CD14-positive monocyte (primary cell): ENCODE results near the gene POU6F2. TPM values are rescaled to one million over a fixed set of nuclear protein-coding genes. Genes with fewer than 3 reads are reported as not detected.

Experiments used
- DNase-seq, 3 donors: peaks; one replicate each; pipeline ENCODE4 v3.0.0-alpha.2; 2011 to 2022
- H2AFZ ChIP-seq: 2 replicates; pipeline ENCODE4 v1.6.0; 2012; ENCODE audit warnings: mild to moderate bottlenecking, low read depth, low read length, inconsistent platforms; ENCODE audit not compliant: insufficient read depth, poor library complexity, severe bottlenecking
- H3K27ac ChIP-seq, 2 donors: 1 replicate in 1 of 2; 2 replicates in 1 of 2; pipeline ENCODE4 v1.5.1; 2012 to 2013; ENCODE audit warnings: low read length in 2 of 2, control low read depth in 1 of 2, inconsistent platforms in 1 of 2, low read depth in 1 of 2, mild to moderate bottlenecking in 1 of 2
- H3K27me3 ChIP-seq, 2 donors: one replicate each; pipeline versions ENCODE4 v1.6.0 to v1.6.1; 2011 to 2013; ENCODE audit warnings: low read length in 2 of 2; ENCODE audit not compliant: control insufficient read depth in 2 of 2, insufficient read depth in 2 of 2
- H3K36me3 ChIP-seq, 2 donors: replicated peaks in 1 of 2; 1 replicate in 1 of 2; 2 replicates in 1 of 2; pipeline versions ENCODE4 v1.5.1 to v1.6.1; 2012 to 2013; ENCODE audit warnings: low read length in 2 of 2, control low read depth in 1 of 2, inconsistent platforms in 1 of 2, mild to moderate bottlenecking in 1 of 2; ENCODE audit not compliant: insufficient read depth in 2 of 2, control insufficient read depth in 1 of 2
- H3K4me1 ChIP-seq, 2 donors: 1 replicate in 1 of 2; 2 replicates in 1 of 2; pipeline versions ENCODE4 v1.5.1 to v1.6.1; 2012 to 2013; ENCODE audit warnings: low read length in 2 of 2, control low read depth in 1 of 2, inconsistent platforms in 1 of 2, mild to moderate bottlenecking in 1 of 2, moderate library complexity in 1 of 2; ENCODE audit not compliant: insufficient read depth in 2 of 2, control insufficient read depth in 1 of 2
- H3K4me2 ChIP-seq: replicated peaks from 2 replicates; pipeline ENCODE3; 2012; ENCODE audit warnings: low read length, moderate library complexity, mild to moderate bottlenecking; ENCODE audit not compliant: poor library complexity, severe bottlenecking; ENCODE audit errors: extremely low read depth
- H3K4me3 ChIP-seq, 3 experiments: fragments of 200-600 bp in 1 of 3; sonication (generic) in 1 of 3; replicated peaks in 1 of 3; 1 replicate in 2 of 3; 2 replicates in 1 of 3; pipeline ENCODE4 v1.5.1; 2011 to 2013; ENCODE audit warnings: low read length in 3 of 3, mild to moderate bottlenecking in 3 of 3, control low read depth in 2 of 3, low read depth in 2 of 3, inconsistent platforms in 1 of 3, moderate library complexity in 1 of 3
- H3K79me2 ChIP-seq: 2 replicates; pipeline ENCODE4 v1.6.0; 2012; ENCODE audit warnings: mild to moderate bottlenecking, control low read depth, inconsistent platforms, low read length, moderate library complexity; ENCODE audit not compliant: insufficient read depth
- H3K9ac ChIP-seq: 2 replicates; pipeline ENCODE4 v1.6.0; 2017; ENCODE audit warnings: low read length, mild to moderate bottlenecking; ENCODE audit not compliant: insufficient read depth, poor library complexity, severe bottlenecking
- H3K9me3 ChIP-seq, 2 donors: replicated peaks in 1 of 2; 1 replicate in 1 of 2; 2 replicates in 1 of 2; pipeline versions ENCODE4 v1.5.1 to v1.6.1; 2012 to 2013; ENCODE audit warnings: low read length in 2 of 2, control low read depth in 1 of 2; ENCODE audit not compliant: control insufficient read depth in 1 of 2, insufficient read depth in 1 of 2
- H4K20me1 ChIP-seq: 2 replicates; pipeline ENCODE4 v1.6.0; 2012; ENCODE audit warnings: mild to moderate bottlenecking, low read length, control low read depth, moderate library complexity; ENCODE audit not compliant: insufficient read depth
- H3K27ac Mint-ChIP-seq, 7 donors: one replicate each; pipeline ENCODE4 v1.8.0; 2020; ENCODE audit warnings: mild to moderate bottlenecking in 7 of 7, mixed read lengths in 7 of 7, moderate library complexity in 6 of 7, inconsistent platforms in 2 of 7
- H3K27me3 Mint-ChIP-seq, 3 donors: one replicate each; pipeline ENCODE4 v1.8.0; 2021 to 2022; ENCODE audit warnings: low read depth in 3 of 3, mild to moderate bottlenecking in 3 of 3, mixed read lengths in 3 of 3, moderate library complexity in 3 of 3, inconsistent platforms in 1 of 3
- H3K36me3 Mint-ChIP-seq, 2 donors: one replicate each; pipeline ENCODE4 v1.8.0; 2020; ENCODE audit warnings: mixed read lengths in 2 of 2, inconsistent platforms in 1 of 2, mild to moderate bottlenecking in 1 of 2
- H3K4me1 Mint-ChIP-seq: one replicate; pipeline ENCODE4 v1.8.0; 2020; ENCODE audit warnings: mild to moderate bottlenecking, mixed read lengths
- H3K4me3 Mint-ChIP-seq, 2 donors: one replicate each; pipeline ENCODE4 v1.8.0; 2020; ENCODE audit warnings: mild to moderate bottlenecking in 2 of 2, mixed read lengths in 2 of 2, moderate library complexity in 1 of 2
- H3K9me3 Mint-ChIP-seq, 7 donors: one replicate each; pipeline ENCODE4 v1.8.0; 2020 to 2022; ENCODE audit warnings: mixed read lengths in 7 of 7, mild to moderate bottlenecking in 6 of 7, moderate library complexity in 6 of 7, inconsistent platforms in 2 of 7
- CTCF ChIP-seq: fragments of 200-600 bp; IDR thresholded peaks from one replicate; pipeline ENCODE4 v1.8.0; 2022; ENCODE audit warnings: antibody characterized with exemption, mild to moderate bottlenecking
- WGBS: methylation state at CpG from one replicate; pipeline ENCODE4 v1.1.5; 2013; ENCODE audit warnings: missing lambda C conversion rate; ENCODE audit not compliant: insufficient coverage; 5-methylcytosine and 5-hydroxymethylcytosine counted together
- intact Hi-C, 2 donors: fragments of 100-400 bp; cut with micrococcal nuclease; formaldehyde crosslinking; loops; one replicate each; pipeline versions ENCODE4 v1.15.0 to v1.15.1; 2023
- polyA plus RNA-seq, 3 donors: library from polyadenylated mRNA; depleted of rRNA in 1 of 3; unstranded in 2 of 3; stranded (reverse) in 1 of 3; fragments of 300-500 nt in 2 of 3; fragments of >200 nt in 1 of 3; fragmentation: Illumina TruSeq in 2 of 3; gene quantifications; 1 replicate in 2 of 3; 2 replicates in 1 of 3; pipeline ENCODE4 v1.2.3, GENCODE V29; 2012 to 2021

The POU6F2 gene
- polyA plus RNA-seq, 3 donors, result not detected

GRCh38 chr7:39132306-39132705 lies 154.6 kb downstream of the POU6F2 start:
- intact Hi-C loops, result no loop called here
- no peak overlapping the region for H3K4me3 ChIP-seq
- Mint-ChIP-seq H3K36me3 (no peaks in the 10 kb centered on the region), H3K27ac (no peak overlapping the region), H3K4me3 (no peak overlapping the region), H3K4me1 (peaks cover 8% of the 10 kb centered on the region), H3K27me3 (peaks cover 4 to 13% (median 11%) of the 10 kb centered on the region in 3 donors), H3K9me3 (peaks cover 0 to 6% (median 2%) of the 10 kb centered on the region in 7 donors)
- no peak overlapping the region for H2AFZ ChIP-seq
- H3K36me3 ChIP-seq, result no peaks in the 10 kb centered on the region
- WGBS, result 96% methylated on average over 3 of the region's 5 CpGs
- no peak for TF ChIP-seq CTCF
- no peaks in the 10 kb centered on the region for H4K20me1 ChIP-seq
- H3K27me3 ChIP-seq, result peaks cover 0 to 3% of the 10 kb centered on the region in 2 donors
- no peak overlapping the region for H3K27ac ChIP-seq
- no peak for DNase-seq
- H3K79me2 ChIP-seq, result no peaks in the 10 kb centered on the region
- no peak overlapping the region for H3K9ac ChIP-seq
- no peak overlapping the region for H3K4me2 ChIP-seq
- no peaks in the 10 kb centered on the region for H3K9me3 ChIP-seq
- no peaks in the 10 kb centered on the region for H3K4me1 ChIP-seq

- intact Hi-C loops, result no loop called here
- Histone ChIP-seq H2AFZ (no peak overlapping the region), H3K9me3 (no peaks in the 10 kb centered on the region), H3K4me1 (no peaks in the 10 kb centered on the region), H3K27ac (no peak overlapping the region), H3K36me3 (no peaks in the 10 kb centered on the region), H3K4me2 (no peak overlapping the region), H3K27me3 (peaks cover 0 to 3% of the 10 kb centered on the region in 2 donors), H3K79me2 (no peaks in the 10 kb centered on the region), H3K4me3 (no peak overlapping the region), H4K20me1 (no peaks in the 10 kb centered on the region), H3K9ac (no peak overlapping the region)
- DNase-seq, result no peak
- Mint-ChIP-seq H3K9me3 (peaks cover 0 to 5% (median 3%) of the 10 kb centered on the region in 7 donors), H3K27me3 (peaks cover 4 to 11% (median 9%) of the 10 kb centered on the region in 3 donors), H3K36me3 (no peaks in the 10 kb centered on the region), H3K4me3 (no peak overlapping the region), H3K4me1 (peaks cover 8% of the 10 kb centered on the region), H3K27ac (no peak overlapping the region)
- 96% methylated on average over 4 of the region's 4 CpGs for WGBS
- no peak for TF ChIP-seq CTCF
Observed at GRCh38 chr7:39133088-39133487, 155.4 kb downstream of the POU6F2 start.
